Esophagus squamous epithelium (tissue), 4 donors: ENCODE measurements around the gene TCAP.

ENCODE experiments used
- POLR2A ChIP-seq, 4 donors: fragments of 450-650 bp; IDR thresholded peaks; one replicate each; pipeline ENCODE4 v1.6.1; 2017; ENCODE audit warnings: antibody characterized with exemption in 4 of 4, mild to moderate bottlenecking in 4 of 4, moderate library complexity in 3 of 4
- TF ChIP-seq, protein P1 (sequence below), 6 experiments: fragments of 450-650 bp in 4 of 6; fragments of 200-600 bp in 2 of 6; sonication (generic) in 2 of 6; IDR thresholded peaks; one replicate each; pipeline ENCODE4 v1.5.1; 2016 to 2019; ENCODE audit warnings: antibody characterized with exemption in 6 of 6, mild to moderate bottlenecking in 4 of 6, moderate library complexity in 4 of 6

DNA sequence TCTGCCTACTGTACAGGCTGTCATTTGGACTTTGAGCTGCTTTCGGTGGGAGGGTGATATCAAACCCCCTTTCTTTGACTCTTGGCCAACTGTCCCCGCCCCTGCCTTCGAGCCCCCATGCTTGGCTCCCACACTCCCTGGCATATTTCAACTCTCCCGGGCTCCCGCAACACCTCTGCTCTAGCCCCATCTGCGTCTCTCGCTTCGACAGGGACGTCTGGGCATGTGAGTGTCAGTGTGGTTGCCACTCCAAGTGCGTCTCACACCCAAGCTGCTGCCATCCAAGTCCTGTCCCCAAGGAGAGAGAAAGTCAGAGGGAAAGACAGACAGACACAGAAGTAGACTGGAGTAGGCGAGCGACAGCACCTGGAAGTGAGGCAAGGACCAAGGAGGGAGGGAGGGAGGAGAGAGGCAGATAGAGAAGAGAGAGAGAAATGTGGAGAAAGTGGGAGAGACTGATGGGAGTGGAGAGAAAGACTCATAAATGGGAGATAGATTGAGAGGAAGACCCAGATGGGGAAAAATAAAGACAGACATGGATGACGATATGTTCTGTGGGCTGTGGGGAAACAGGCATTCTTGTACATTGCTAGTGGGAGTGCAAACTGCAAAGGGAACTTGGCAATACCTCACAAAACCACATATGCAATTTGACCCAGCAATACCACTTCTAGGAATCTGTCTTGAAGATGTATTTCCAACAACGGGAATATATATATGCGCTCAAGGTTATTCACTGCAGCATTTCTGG is 16.4 kb upstream of the TCAP start:
- TF ChIP-seq, protein P1, sequence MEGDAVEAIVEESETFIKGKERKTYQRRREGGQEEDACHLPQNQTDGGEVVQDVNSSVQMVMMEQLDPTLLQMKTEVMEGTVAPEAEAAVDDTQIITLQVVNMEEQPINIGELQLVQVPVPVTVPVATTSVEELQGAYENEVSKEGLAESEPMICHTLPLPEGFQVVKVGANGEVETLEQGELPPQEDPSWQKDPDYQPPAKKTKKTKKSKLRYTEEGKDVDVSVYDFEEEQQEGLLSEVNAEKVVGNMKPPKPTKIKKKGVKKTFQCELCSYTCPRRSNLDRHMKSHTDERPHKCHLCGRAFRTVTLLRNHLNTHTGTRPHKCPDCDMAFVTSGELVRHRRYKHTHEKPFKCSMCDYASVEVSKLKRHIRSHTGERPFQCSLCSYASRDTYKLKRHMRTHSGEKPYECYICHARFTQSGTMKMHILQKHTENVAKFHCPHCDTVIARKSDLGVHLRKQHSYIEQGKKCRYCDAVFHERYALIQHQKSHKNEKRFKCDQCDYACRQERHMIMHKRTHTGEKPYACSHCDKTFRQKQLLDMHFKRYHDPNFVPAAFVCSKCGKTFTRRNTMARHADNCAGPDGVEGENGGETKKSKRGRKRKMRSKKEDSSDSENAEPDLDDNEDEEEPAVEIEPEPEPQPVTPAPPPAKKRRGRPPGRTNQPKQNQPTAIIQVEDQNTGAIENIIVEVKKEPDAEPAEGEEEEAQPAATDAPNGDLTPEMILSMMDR (IDR thresholded peaks at IDR 0.05): no peak
- TF ChIP-seq POLR2A (IDR thresholded peaks at IDR 0.05): no peak
